ENCODE results near the gene MELTF. TPM values are rescaled to one million over a fixed set of nuclear protein-coding genes. Genes with fewer than 3 reads are reported as not detected.

Gene MELTF
- total RNA-seq, 1 experiment from 2014 or later: 0.07 TPM

DNA sequence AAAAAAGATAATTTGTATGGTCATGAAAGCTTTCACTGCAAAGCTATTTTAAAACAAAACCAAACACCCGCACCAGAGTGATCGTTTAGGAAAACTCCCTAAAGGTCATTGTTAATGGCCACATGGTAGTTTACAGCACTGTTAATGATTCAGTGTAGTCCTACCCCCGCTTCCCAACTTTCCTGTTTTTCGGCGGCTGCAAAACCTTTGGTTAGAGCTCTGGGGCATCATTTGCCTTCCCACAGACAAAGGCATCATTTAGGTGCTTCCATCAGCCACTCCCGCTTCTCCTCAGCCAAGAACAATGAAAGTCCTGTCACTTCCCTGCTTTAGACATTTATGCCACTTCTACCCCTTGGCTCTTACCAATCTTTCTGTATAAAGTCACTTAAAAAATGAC lies 10.6 kb downstream of the MELTF start:
- no peak for DNase-seq
- Histone ChIP-seq H3K4me1 (ENCODE audit: low read length) (peaks cover 26% of the 10 kb centered on the region), H4K20me1 (ENCODE audit: insufficient read depth, low read depth, low read length) (peaks cover 13% of the 10 kb centered on the region; the same call in 1 of the 2 replicates), H3K36me3 (ENCODE audit: insufficient read depth, low read length) (no peaks in the 10 kb centered on the region), H3K9me2 (replicated peaks; ENCODE audit: insufficient read depth, low read length) (no peaks in the 10 kb centered on the region), H3K79me2 (ENCODE audit: low read length) (no peaks in the 10 kb centered on the region), H3K9ac (ENCODE audit: low read length) (no peak overlapping the region), H3K4me2 (ENCODE audit: low read depth, low read length, poor library complexity, severe bottlenecking) (no peak overlapping the region), H3K27me3 (ENCODE audit: low read length) (no peaks in the 10 kb centered on the region), H3K27ac (ENCODE audit: low read length) (no peak overlapping the region), H2AFZ (ENCODE audit: low read length) (no peak overlapping the region), H3K9me3 (ENCODE audit: low read length) (no peaks in the 10 kb centered on the region), H3K4me3 (ENCODE audit: low read length) (no peak overlapping the region)

DNA sequence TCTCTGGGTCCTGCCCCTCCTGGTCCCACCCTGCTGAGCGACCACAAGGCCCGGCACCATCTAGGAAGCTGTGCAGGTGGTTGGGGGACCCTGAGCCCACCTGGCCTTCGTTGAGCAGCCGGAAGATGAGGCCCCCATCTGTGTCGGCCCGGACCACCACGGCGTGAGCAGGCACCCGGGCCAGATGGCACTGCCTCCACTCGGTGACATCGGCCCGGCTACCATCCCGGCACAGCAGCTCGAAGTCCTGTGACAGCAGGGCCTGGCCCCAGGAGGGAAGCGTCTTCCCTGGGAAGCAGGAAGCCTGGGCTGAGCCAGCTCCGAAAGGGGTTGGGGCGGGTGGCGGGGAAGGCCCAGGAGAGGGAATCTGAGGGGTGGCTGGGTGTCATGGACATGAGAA lies 12.6 kb downstream of the MELTF start:
- Histone ChIP-seq H3K27ac (ENCODE audit: low read length) (no peak overlapping the region), H2AFZ (ENCODE audit: low read length) (no peak overlapping the region), H3K4me3 (ENCODE audit: low read length) (no peak overlapping the region), H3K9ac (ENCODE audit: low read length) (no peak overlapping the region), H3K27me3 (ENCODE audit: low read length) (no peaks in the 10 kb centered on the region), H3K9me2 (replicated peaks; ENCODE audit: insufficient read depth, low read length) (no peaks in the 10 kb centered on the region), H3K79me2 (ENCODE audit: low read length) (no peaks in the 10 kb centered on the region), H3K4me1 (ENCODE audit: low read length) (peaks cover 10% of the 10 kb centered on the region), H3K4me2 (ENCODE audit: low read depth, low read length, poor library complexity, severe bottlenecking) (no peak overlapping the region), H4K20me1 (ENCODE audit: insufficient read depth, low read depth, low read length) (peaks cover 5% of the 10 kb centered on the region; the same call in 1 of the 2 replicates), H3K36me3 (ENCODE audit: insufficient read depth, low read length) (no peaks in the 10 kb centered on the region), H3K9me3 (ENCODE audit: low read length) (no peaks in the 10 kb centered on the region)
- no peak for DNase-seq

DNA sequence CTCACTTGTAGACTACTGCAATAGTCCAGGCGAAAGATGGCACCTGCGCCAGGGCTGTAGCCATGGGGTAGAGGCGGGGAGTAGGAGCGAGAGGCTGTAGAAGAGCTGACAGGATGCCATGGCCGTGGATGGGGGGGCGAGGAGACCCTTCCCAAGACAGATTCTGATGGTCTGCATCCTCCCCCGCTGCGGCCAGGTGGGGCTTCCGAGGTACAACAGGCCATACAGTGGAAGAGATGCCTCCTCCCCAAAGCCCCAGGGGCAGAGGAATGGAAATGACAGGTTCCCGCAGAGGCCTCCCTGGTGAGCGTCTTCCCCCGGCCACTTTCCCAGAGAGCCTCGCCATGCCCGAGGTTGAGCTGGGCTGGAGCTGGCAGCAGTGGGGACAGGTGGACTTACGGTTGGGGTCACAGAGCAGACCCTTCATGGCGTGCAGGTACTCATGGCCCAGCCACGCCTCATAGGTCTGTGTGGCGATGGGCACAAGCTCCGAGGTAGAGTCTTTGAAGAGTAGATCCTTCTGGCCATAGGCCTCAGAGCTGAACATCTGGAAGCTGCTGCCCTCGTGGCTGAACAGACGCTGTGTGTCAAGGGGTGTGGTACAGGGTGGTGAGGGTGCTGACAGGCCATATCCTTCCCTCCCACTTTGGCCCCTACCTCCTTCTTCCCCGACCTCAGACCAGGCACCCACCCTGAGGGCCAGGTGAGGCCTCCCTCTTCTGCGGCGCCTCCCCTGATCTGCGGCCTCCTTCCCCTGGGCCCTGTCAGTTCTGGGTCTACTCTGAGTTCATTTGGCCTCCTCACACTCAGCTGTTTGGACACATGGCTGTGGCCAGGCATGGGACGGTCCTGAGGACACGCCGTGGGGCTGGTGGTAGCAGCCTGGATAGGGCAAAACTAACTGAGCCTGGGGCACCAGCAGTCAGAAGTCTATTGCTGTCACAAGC lies 13.6 kb downstream of the MELTF start:
- H3K9me3 ChIP-seq (ENCODE audit: low read length): no peaks in the 10 kb centered on the region
- no peaks in the 10 kb centered on the region for H3K79me2 ChIP-seq (ENCODE audit: low read length)
- H2AFZ ChIP-seq (ENCODE audit: low read length): no peak overlapping the region
- no peak overlapping the region for H3K4me2 ChIP-seq (ENCODE audit: low read depth, low read length, poor library complexity, severe bottlenecking)
- H3K4me3 ChIP-seq (ENCODE audit: low read length): no peak overlapping the region
- H3K36me3 ChIP-seq (ENCODE audit: insufficient read depth, low read length): no peaks in the 10 kb centered on the region
- H3K9me2 ChIP-seq (replicated peaks; ENCODE audit: insufficient read depth, low read length): no peaks in the 10 kb centered on the region
- H3K27ac ChIP-seq (ENCODE audit: low read length): no peak overlapping the region
- no peaks in the 10 kb centered on the region for H3K27me3 ChIP-seq (ENCODE audit: low read length)
- H3K9ac ChIP-seq (ENCODE audit: low read length): no peak overlapping the region
- no peak for DNase-seq
- peaks cover 10% of the 10 kb centered on the region for H3K4me1 ChIP-seq (ENCODE audit: low read length)
- H4K20me1 ChIP-seq (ENCODE audit: insufficient read depth, low read depth, low read length): peaks cover 3% of the 10 kb centered on the region; the same call in 1 of the 2 replicates

- Histone ChIP-seq H3K27me3 (ENCODE audit: low read length) (no peaks in the 10 kb centered on the region), H3K79me2 (ENCODE audit: low read length) (no peaks in the 10 kb centered on the region), H3K27ac (ENCODE audit: low read length) (no peak overlapping the region), H3K9me3 (ENCODE audit: low read length) (no peaks in the 10 kb centered on the region), H3K4me1 (ENCODE audit: low read length) (peaks cover 10% of the 10 kb centered on the region), H3K4me3 (ENCODE audit: low read length) (no peak overlapping the region), H3K9ac (ENCODE audit: low read length) (no peak overlapping the region), H2AFZ (ENCODE audit: low read length) (no peak overlapping the region), H3K4me2 (ENCODE audit: low read depth, low read length, poor library complexity, severe bottlenecking) (no peak overlapping the region), H3K9me2 (replicated peaks; ENCODE audit: insufficient read depth, low read length) (no peaks in the 10 kb centered on the region), H3K36me3 (ENCODE audit: insufficient read depth, low read length) (no peaks in the 10 kb centered on the region), H4K20me1 (ENCODE audit: insufficient read depth, low read depth, low read length) (peaks cover 3% of the 10 kb centered on the region; the same call in 1 of the 2 replicates)
- DNase-seq: no peak
Observed at GRCh38 chr3:197014942-197015575, 14.6 kb downstream of the MELTF start.

DNA sequence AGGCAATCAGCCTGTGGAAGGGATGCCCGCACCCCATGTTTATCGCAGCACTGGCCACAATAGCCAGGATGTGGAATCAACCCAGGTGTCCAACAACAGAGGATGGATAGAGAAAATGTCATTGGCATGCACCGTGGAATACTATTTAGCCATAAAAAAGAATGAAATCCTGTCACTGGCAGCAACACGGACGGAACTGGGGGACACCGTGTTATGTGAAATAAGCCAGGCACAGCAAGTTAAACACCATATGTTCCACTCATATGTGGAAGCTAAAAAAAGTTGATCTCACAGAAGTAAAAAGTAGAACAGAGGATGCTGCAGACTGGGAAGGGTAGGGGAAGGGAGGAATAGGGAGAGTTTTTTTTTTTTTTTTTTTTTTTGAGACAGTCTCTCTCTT lies 15.6 kb downstream of the MELTF start:
- H3K27me3 ChIP-seq (ENCODE audit: low read length): no peaks in the 10 kb centered on the region
- H3K4me1 ChIP-seq (ENCODE audit: low read length): peaks cover 10% of the 10 kb centered on the region
- H4K20me1 ChIP-seq (ENCODE audit: insufficient read depth, low read depth, low read length): peaks cover 3% of the 10 kb centered on the region; the same call in 1 of the 2 replicates

DNA sequence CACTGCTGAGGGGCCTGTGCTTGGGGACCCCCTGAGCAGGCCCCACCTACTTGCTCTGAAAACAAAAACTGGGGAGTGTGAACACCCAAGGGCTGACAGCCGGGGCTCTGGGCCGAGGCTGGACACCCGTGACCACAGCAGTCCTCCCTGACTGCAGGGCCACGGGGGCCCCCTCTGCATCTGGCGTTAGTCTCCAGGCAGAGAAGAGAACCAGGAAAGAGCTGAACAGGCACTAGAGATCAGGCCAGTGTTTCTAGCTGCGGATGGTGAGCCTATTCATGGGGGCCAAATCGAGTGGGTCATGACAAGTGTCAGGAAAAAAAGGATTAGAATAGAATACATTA lies 17.1 kb downstream of the MELTF start:
- Histone ChIP-seq H3K36me3 (ENCODE audit: insufficient read depth, low read length) (no peaks in the 10 kb centered on the region), H3K9ac (ENCODE audit: low read length) (no peak overlapping the region), H3K4me1 (ENCODE audit: low read length) (peaks cover 10% of the 10 kb centered on the region)

More for the DNA sequence above, 15.6 kb downstream of the MELTF start:
- no peak overlapping the region for H3K9ac ChIP-seq (ENCODE audit: low read length)
- no peaks in the 10 kb centered on the region for H3K9me2 ChIP-seq (replicated peaks; ENCODE audit: insufficient read depth, low read length)
- H3K4me2 ChIP-seq (ENCODE audit: low read depth, low read length, poor library complexity, severe bottlenecking): no peak overlapping the region
- no peak overlapping the region for H2AFZ ChIP-seq (ENCODE audit: low read length)
- H3K9me3 ChIP-seq (ENCODE audit: low read length): no peaks in the 10 kb centered on the region
- H3K79me2 ChIP-seq (ENCODE audit: low read length): no peaks in the 10 kb centered on the region
- no peak overlapping the region for H3K27ac ChIP-seq (ENCODE audit: low read length)
- no peak overlapping the region for H3K4me3 ChIP-seq (ENCODE audit: low read length)
- no peak for DNase-seq
- H3K36me3 ChIP-seq (ENCODE audit: insufficient read depth, low read length): no peaks in the 10 kb centered on the region

GRCh38 chr3:197011780-197012539 lies 17.7 kb downstream of the MELTF start:
- H3K27ac ChIP-seq (ENCODE audit: low read length): no peak overlapping the region
- no peaks in the 10 kb centered on the region for H3K27me3 ChIP-seq (ENCODE audit: low read length)
- no peak overlapping the region for H2AFZ ChIP-seq (ENCODE audit: low read length)
- peaks cover 3% of the 10 kb centered on the region; the same call in 1 of the 2 replicates for H4K20me1 ChIP-seq (ENCODE audit: insufficient read depth, low read depth, low read length)
- no peak overlapping the region for H3K4me2 ChIP-seq (ENCODE audit: low read depth, low read length, poor library complexity, severe bottlenecking)
- H3K9me2 ChIP-seq (replicated peaks; ENCODE audit: insufficient read depth, low read length): no peaks in the 10 kb centered on the region
- no peak for DNase-seq
- H3K79me2 ChIP-seq (ENCODE audit: low read length): no peaks in the 10 kb centered on the region
- peaks cover 10% of the 10 kb centered on the region for H3K4me1 ChIP-seq (ENCODE audit: low read length)
- H3K4me3 ChIP-seq (ENCODE audit: low read length): no peak overlapping the region
- no peaks in the 10 kb centered on the region for H3K36me3 ChIP-seq (ENCODE audit: insufficient read depth, low read length)
- no peak overlapping the region for H3K9ac ChIP-seq (ENCODE audit: low read length)
- H3K9me3 ChIP-seq (ENCODE audit: low read length): no peaks in the 10 kb centered on the region

More for the DNA sequence above, 17.1 kb downstream of the MELTF start:
- H3K9me3 ChIP-seq (ENCODE audit: low read length): no peaks in the 10 kb centered on the region
- no peak for DNase-seq
- no peaks in the 10 kb centered on the region for H3K79me2 ChIP-seq (ENCODE audit: low read length)
- H3K27ac ChIP-seq (ENCODE audit: low read length): no peak overlapping the region
- no peaks in the 10 kb centered on the region for H3K27me3 ChIP-seq (ENCODE audit: low read length)
- H2AFZ ChIP-seq (ENCODE audit: low read length): no peak overlapping the region
- peaks cover 3% of the 10 kb centered on the region; the same call in 1 of the 2 replicates for H4K20me1 ChIP-seq (ENCODE audit: insufficient read depth, low read depth, low read length)
- no peaks in the 10 kb centered on the region for H3K9me2 ChIP-seq (replicated peaks; ENCODE audit: insufficient read depth, low read length)
- H3K4me3 ChIP-seq (ENCODE audit: low read length): no peak overlapping the region
- H3K4me2 ChIP-seq (ENCODE audit: low read depth, low read length, poor library complexity, severe bottlenecking): no peak overlapping the region
